ENCODE measurements around the gene CCDC18. TPM values are rescaled to one million over a fixed set of nuclear protein-coding genes. Genes with fewer than 3 reads are reported as not detected.
"Not testable (repeated sequence)": the region's sequence is repeated elsewhere in the genome, so short reads cannot be mapped to it uniquely, and the experiment has no call there.

Gene CCDC18
- polyA plus RNA-seq, 1 donor from 2014 or later, result 5.7 TPM

GRCh38 chr1:93275634-93276295 is 95.2 kb downstream of the CCDC18 start:
- TF ChIP-seq TAF1 (IDR thresholded peaks at IDR 0.05; ENCODE audit: low read depth), result no peak
- TF ChIP-seq SMC3 (conservative IDR thresholded peaks at IDR 0.05; ENCODE audit: poor library complexity), result no peak
- no peak for TF ChIP-seq MXI1 (conservative IDR thresholded peaks at IDR 0.05; ENCODE audit: poor library complexity, severe bottlenecking)
- TF ChIP-seq RAD21 (conservative IDR thresholded peaks at IDR 0.05), result no peak
- TF ChIP-seq REST (IDR thresholded peaks at IDR 0.05; ENCODE audit: borderline replicate concordance), result no peak
- no peak for TF ChIP-seq POLR2AphosphoS5 (IDR thresholded peaks at IDR 0.05)
- no peak for TF ChIP-seq EZH2 (IDR thresholded peaks at IDR 0.05; ENCODE audit: borderline replicate concordance, insufficient read depth, low read length, poor library complexity, severe bottlenecking)
- TF ChIP-seq, protein P1, sequence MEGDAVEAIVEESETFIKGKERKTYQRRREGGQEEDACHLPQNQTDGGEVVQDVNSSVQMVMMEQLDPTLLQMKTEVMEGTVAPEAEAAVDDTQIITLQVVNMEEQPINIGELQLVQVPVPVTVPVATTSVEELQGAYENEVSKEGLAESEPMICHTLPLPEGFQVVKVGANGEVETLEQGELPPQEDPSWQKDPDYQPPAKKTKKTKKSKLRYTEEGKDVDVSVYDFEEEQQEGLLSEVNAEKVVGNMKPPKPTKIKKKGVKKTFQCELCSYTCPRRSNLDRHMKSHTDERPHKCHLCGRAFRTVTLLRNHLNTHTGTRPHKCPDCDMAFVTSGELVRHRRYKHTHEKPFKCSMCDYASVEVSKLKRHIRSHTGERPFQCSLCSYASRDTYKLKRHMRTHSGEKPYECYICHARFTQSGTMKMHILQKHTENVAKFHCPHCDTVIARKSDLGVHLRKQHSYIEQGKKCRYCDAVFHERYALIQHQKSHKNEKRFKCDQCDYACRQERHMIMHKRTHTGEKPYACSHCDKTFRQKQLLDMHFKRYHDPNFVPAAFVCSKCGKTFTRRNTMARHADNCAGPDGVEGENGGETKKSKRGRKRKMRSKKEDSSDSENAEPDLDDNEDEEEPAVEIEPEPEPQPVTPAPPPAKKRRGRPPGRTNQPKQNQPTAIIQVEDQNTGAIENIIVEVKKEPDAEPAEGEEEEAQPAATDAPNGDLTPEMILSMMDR (IDR thresholded peaks at IDR 0.05; ENCODE audit: poor library complexity, severe bottlenecking), result no peak
- no peak for TF ChIP-seq EP300 (conservative IDR thresholded peaks at IDR 0.05; ENCODE audit: poor library complexity, severe bottlenecking)
- Histone ChIP-seq H3F3A (ENCODE audit: insufficient read depth, low read length, poor library complexity, severe bottlenecking) (no peaks in the 10 kb centered on the region), H3K9me3 (ENCODE audit: low read length) (no peaks in the 10 kb centered on the region), H3K27me3 (ENCODE audit: insufficient read depth, low read depth, low read length) (no peaks in the 10 kb centered on the region), H3K9me2 (ENCODE audit: insufficient read depth, low read length) (no peaks in the 10 kb centered on the region), H3K79me2 (replicated peaks; ENCODE audit: insufficient read depth, low read length) (no peaks in the 10 kb centered on the region), H3K9ac (ENCODE audit: low read length) (no peak overlapping the region), H3K4me2 (ENCODE audit: low read length) (no peak overlapping the region), H2AFZ (ENCODE audit: low read depth, low read length) (no peak overlapping the region), H3K4me3 (ENCODE audit: low read length) (no peak overlapping the region), H4K20me1 (ENCODE audit: insufficient read depth) (no peaks in the 10 kb centered on the region), H3K27ac (ENCODE audit: low read length) (no peak overlapping the region), H3K36me3 (ENCODE audit: insufficient read depth, low read length) (no peaks in the 10 kb centered on the region)

GRCh38 chr1:93277530-93277929 is 97.0 kb downstream of the CCDC18 start:
- H2AFZ ChIP-seq (ENCODE audit: low read depth, low read length); H3K36me3 ChIP-seq (ENCODE audit: insufficient read depth, low read length); H3F3A ChIP-seq (ENCODE audit: insufficient read depth, low read length, poor library complexity, severe bottlenecking); H4K20me1 ChIP-seq (ENCODE audit: insufficient read depth); H3K79me2 ChIP-seq (replicated peaks; ENCODE audit: insufficient read depth, low read length); H3K9ac ChIP-seq (ENCODE audit: low read length); H3K27me3 ChIP-seq (ENCODE audit: insufficient read depth, low read depth, low read length); H3K9me3 ChIP-seq (ENCODE audit: low read length); H3K4me3 ChIP-seq (ENCODE audit: low read length); H3K27ac ChIP-seq (ENCODE audit: low read length); H3K4me2 ChIP-seq (ENCODE audit: low read length); H3K9me2 ChIP-seq (ENCODE audit: insufficient read depth, low read length): not testable (repeated sequence)
